ENCODE results near the gene GNA15. TPM values are rescaled to one million over a fixed set of nuclear protein-coding genes. Genes with fewer than 3 reads are reported as not detected.
"Not testable (repeated sequence)": the region's sequence is repeated elsewhere in the genome, so short reads cannot be mapped to it uniquely, and the experiment has no call there.

The GNA15 gene
- polyA plus RNA-seq, 1 donor from 2014 or later: not detected

- Mint-ChIP-seq H3K9me3 (peaks cover 0 to 3% (median 2%) of the 10 kb centered on the region in 3 donors), H3K27me3 (peaks cover 2% of the 10 kb centered on the region), H3K4me1 (peaks cover 6 to 15% (median 9%) of the 10 kb centered on the region in 3 donors), H3K4me3 (no peak overlapping the region), H3K36me3 (no peaks in the 10 kb centered on the region), H3K27ac (no peak overlapping the region)
Measured at GRCh38 chr19:3159565-3159964, 23.7 kb downstream of the GNA15 start.

GRCh38 chr19:3160219-3160618, 24.4 kb downstream of the GNA15 start:
- Mint-ChIP-seq H3K4me3 (no peak overlapping the region), H3K27ac (no peak overlapping the region), H3K4me1 (peaks cover 5 to 10% (median 7%) of the 10 kb centered on the region in 3 donors), H3K36me3 (no peaks in the 10 kb centered on the region), H3K27me3 (peaks cover 2% of the 10 kb centered on the region), H3K9me3 (peaks cover 0 to 3% (median 2%) of the 10 kb centered on the region in 3 donors)

- H3K4me1 Mint-ChIP-seq: peaks cover 9 to 12% (median 12%) of the 10 kb centered on the region in 3 donors
- H3K9me3 Mint-ChIP-seq: peaks cover 0 to 3% (median 0%) of the 10 kb centered on the region in 3 donors
- H3K27me3 Mint-ChIP-seq: peaks cover 2% of the 10 kb centered on the region
- no peak overlapping the region for H3K27ac Mint-ChIP-seq
- no peak overlapping the region for H3K4me3 Mint-ChIP-seq
- H3K36me3 Mint-ChIP-seq: no peaks in the 10 kb centered on the region
Measured at GRCh38 chr19:3161453-3161852, 25.6 kb downstream of the GNA15 start.

GRCh38 chr19:3162418-3163229, 26.8 kb downstream of the GNA15 start:
- Mint-ChIP-seq H3K27me3 (peaks cover 2% of the 10 kb centered on the region), H3K4me3 (peak overlapping the region in 1 of 4 donors; percentile 12), H3K4me1 (peaks cover 9 to 12% (median 12%) of the 10 kb centered on the region in 3 donors), H3K27ac (no peak overlapping the region), H3K9me3 (peaks cover 0 to 3% (median 0%) of the 10 kb centered on the region in 3 donors), H3K36me3 (no peaks in the 10 kb centered on the region)

GRCh38 chr19:3163230-3163886, 27.5 kb downstream of the GNA15 start:
- Mint-ChIP-seq H3K27me3 (peaks cover 2% of the 10 kb centered on the region), H3K27ac (peak overlapping the region in 1 of 3 donors; percentile 49)

GRCh38 chr19:3163943-3164342, 28.1 kb downstream of the GNA15 start:
- H3K36me3 Mint-ChIP-seq: peaks cover 1% of the 10 kb centered on the region
- peak overlapping the region in 1 of 4 donors; percentile 60 for H3K4me3 Mint-ChIP-seq
- peak overlapping the region in 1 of 3 donors; percentile 49 for H3K27ac Mint-ChIP-seq
- peaks cover 0 to 3% (median 0%) of the 10 kb centered on the region in 3 donors for H3K9me3 Mint-ChIP-seq
- H3K27me3 Mint-ChIP-seq: peaks cover 2% of the 10 kb centered on the region
- peaks cover 9 to 12% (median 12%) of the 10 kb centered on the region in 3 donors for H3K4me1 Mint-ChIP-seq

More at GRCh38 chr19:3163230-3163886, 27.5 kb downstream of the GNA15 start:
- peaks cover 9 to 12% (median 12%) of the 10 kb centered on the region in 3 donors for H3K4me1 Mint-ChIP-seq
- peak overlapping the region in 3 of 4 donors; percentile 12 to 25 (median 14) for H3K4me3 Mint-ChIP-seq
- H3K36me3 Mint-ChIP-seq: peaks cover 1% of the 10 kb centered on the region
- peaks cover 0 to 3% (median 0%) of the 10 kb centered on the region in 3 donors for H3K9me3 Mint-ChIP-seq

GRCh38 chr19:3167533-3168272, 31.9 kb downstream of the GNA15 start:
- peaks cover 2% of the 10 kb centered on the region for H3K27me3 Mint-ChIP-seq
- H3K36me3 Mint-ChIP-seq: peaks cover 1% of the 10 kb centered on the region
- no peak overlapping the region for H3K4me3 Mint-ChIP-seq
- H3K9me3 Mint-ChIP-seq: peaks cover 0 to 3% (median 0%) of the 10 kb centered on the region in 3 donors
- H3K27ac Mint-ChIP-seq: no peak overlapping the region
- peaks cover 17 to 25% (median 22%) of the 10 kb centered on the region in 3 donors for H3K4me1 Mint-ChIP-seq

GRCh38 chr19:3171894-3172672, 36.2 kb downstream of the GNA15 start:
- Mint-ChIP-seq H3K36me3 (peaks cover 1% of the 10 kb centered on the region), H3K4me3 (peak overlapping the region in 3 of 4 donors; percentile 48 to 72 (median 71)), H3K9me3 (peaks cover 0 to 8% (median 2%) of the 10 kb centered on the region in 3 donors), H3K27me3 (no peaks in the 10 kb centered on the region), H3K27ac (peak overlapping the region; percentile 87 to 97 (median 91)), H3K4me1 (peaks cover 16 to 23% (median 17%) of the 10 kb centered on the region in 3 donors)

GRCh38 chr19:3172673-3173000, 36.8 kb downstream of the GNA15 start:
- Mint-ChIP-seq H3K4me1 (peaks cover 17 to 23% (median 17%) of the 10 kb centered on the region in 3 donors), H3K4me3 (peak overlapping the region in 3 of 4 donors; percentile 48 to 72 (median 71)), H3K27ac (peak overlapping the region; percentile 87 to 97 (median 91))
- not testable (repeated sequence) for H3K9me3 Mint-ChIP-seq, H3K27me3 Mint-ChIP-seq, H3K36me3 Mint-ChIP-seq

GRCh38 chr19:3175781-3176714, 40.2 kb downstream of the GNA15 start:
- Mint-ChIP-seq H3K9me3 (peaks cover 0 to 14% (median 2%) of the 10 kb centered on the region in 3 donors), H3K27ac (peak overlapping the region; percentile 92 to 98 (median 96))

GRCh38 chr19:3176715-3177501, 41.1 kb downstream of the GNA15 start:
- peaks cover 3% of the 10 kb centered on the region for H3K36me3 Mint-ChIP-seq

More at GRCh38 chr19:3175781-3176714, 40.2 kb downstream of the GNA15 start:
- Mint-ChIP-seq H3K36me3 (peaks cover 3% of the 10 kb centered on the region), H3K4me1 (peaks cover 15 to 22% (median 16%) of the 10 kb centered on the region in 3 donors), H3K4me3 (peak overlapping the region; percentile 48 to 89 (median 68)), H3K27me3 (no peaks in the 10 kb centered on the region)

GRCh38 chr19:3178377-3178972, 42.6 kb downstream of the GNA15 start, which contains the start of gene S1PR4:
Gene S1PR4 (plus strand): TSS chr19:3178769. CDS start chr19:3178793, 24 bp downstream.
- Mint-ChIP-seq H3K27ac (peak within 1 kb of the TSS; percentile 97 to 100 (median 99)), H3K4me1 (peaks cover 15 to 17% (median 15%) of the 10 kb centered on the region in 3 donors), H3K36me3 (peaks cover 3% of the 10 kb centered on the region), H3K27me3 (no peaks in the 10 kb centered on the region), H3K9me3 (peaks cover 0 to 11% (median 2%) of the 10 kb centered on the region in 3 donors), H3K4me3 (peak within 1 kb of the TSS; percentile 96 to 99 (median 98))

More at GRCh38 chr19:3176715-3177501, 41.1 kb downstream of the GNA15 start:
- peaks cover 13 to 22% (median 15%) of the 10 kb centered on the region in 3 donors for H3K4me1 Mint-ChIP-seq
- H3K9me3 Mint-ChIP-seq: peaks cover 0 to 14% (median 2%) of the 10 kb centered on the region in 3 donors
- H3K27ac Mint-ChIP-seq: peak overlapping the region; percentile 92 to 98 (median 96)
- H3K4me3 Mint-ChIP-seq: peak overlapping the region; percentile 31 to 89 (median 84)
- no peaks in the 10 kb centered on the region for H3K27me3 Mint-ChIP-seq
